Measurements from ENCODE around the gene MOSMO.

Gene MOSMO

DNA sequence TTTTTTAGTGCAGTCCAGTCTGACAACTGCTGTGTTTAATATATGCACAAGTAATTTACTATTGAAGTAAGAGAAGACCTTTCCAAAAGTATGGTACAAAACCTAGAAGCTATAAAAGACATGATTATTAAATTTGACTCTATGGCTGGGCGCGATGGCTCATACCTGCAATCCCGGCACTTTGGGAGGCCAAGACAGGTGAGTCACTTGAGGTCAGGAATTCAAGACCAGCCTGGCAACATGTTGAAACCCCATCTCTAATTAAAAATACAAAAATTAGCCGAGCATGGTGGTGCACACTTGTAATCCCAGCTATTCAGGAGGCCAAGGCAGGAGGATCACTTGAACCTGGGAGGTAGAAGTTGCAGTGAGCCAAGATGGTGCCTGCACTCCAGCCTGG, 43.1 kb downstream of the MOSMO start:
- DNase-seq (ENCODE audit: low spot score): no peak

DNA sequence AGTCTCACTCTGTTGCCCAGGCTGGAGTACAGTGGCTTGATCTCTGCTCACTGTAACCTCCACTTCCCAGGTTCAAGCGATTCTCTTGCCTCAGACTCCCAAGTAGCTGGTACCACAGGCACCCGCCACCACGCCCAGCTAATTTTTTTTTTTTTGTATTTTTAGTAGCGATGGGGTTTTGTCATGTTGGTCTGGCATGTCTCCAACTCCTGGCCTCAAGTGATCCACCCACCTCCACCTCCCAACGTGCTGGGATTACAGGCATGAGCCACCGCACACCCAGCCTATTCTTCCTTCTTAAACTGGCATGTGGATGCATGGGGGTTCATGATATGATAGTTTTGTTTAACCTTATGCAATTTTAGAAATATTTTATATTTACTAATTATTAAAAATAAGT, 45.1 kb downstream of the MOSMO start:
- DNase-seq (ENCODE audit: low spot score): no peak

DNA sequence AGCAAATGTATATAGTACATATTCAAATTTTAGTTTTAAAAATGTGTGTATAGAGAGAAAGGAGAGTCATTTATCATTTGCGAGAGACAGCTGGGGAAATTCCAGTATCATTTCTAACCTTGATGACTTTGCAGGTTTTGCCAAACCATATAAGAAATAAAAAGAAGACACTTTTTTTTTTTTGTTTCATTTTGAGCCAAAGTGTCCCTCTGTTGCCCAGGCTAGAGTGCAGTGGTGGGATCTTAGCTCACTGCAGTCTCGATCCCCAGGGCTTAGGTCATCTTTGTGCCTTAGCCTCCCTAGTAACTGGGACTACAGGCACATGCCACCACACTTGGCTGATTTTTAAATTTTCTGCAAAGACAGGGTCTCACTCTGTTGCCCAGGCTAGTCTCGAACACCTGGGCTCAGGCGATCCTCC, 46.0 kb downstream of the MOSMO start:
- no peak for DNase-seq (ENCODE audit: low spot score)

DNA sequence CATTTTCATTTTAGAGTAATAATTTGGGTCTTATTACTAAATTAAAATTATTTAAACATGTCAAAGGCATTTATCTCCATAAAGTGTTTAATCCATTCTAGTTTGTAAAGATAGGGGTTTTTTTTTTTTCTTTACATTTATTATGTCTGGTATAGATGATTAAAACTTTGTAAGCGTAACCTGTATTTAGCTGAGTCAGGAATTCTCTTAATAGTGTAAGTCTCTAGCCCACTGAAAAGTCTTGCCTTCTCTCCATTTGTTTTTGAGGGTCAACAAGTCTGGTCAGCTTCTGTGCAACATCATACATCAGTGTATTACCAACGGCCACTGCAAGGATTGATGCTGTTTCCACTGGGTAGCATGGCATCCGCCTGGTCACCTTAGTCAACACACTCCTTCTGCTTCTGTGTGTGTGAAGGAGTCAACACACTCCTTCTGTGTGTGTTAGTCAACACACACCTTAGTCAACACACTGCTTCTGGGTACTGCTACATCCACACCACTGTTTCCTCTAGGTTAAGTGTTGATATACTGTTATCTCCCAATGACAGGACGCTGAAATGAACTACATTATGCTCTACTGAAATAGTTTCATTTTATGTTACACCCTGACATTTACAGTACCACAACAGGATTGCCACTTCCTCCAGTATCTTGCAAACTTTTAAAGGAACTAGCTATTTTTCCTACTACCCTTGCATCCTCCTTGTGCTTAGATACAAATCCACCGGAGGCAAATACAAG, 47.1 kb downstream of the MOSMO start:
- no peak for DNase-seq (ENCODE audit: low spot score)

DNA sequence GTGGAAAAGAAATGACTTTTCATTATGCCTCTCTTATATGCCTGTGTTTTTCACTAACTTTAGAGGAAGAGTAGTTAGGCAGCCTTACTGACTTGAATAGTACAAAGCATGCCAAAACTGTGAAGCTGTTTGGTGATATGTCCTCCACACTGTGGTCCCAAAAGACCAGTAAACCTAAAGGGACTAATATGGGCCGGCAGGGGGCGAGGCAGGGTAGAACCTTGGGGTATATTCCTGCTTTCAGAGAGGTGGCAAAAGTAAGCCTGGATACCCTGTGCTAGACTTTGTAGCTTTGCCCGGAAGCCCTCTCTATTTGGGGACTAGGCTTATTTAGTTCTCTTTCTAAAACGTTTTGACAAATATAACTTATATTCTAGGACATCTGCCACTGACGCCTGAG, 48.0 kb downstream of the MOSMO start:
- peak; percentile 31 for DNase-seq (ENCODE audit: low spot score)

DNA sequence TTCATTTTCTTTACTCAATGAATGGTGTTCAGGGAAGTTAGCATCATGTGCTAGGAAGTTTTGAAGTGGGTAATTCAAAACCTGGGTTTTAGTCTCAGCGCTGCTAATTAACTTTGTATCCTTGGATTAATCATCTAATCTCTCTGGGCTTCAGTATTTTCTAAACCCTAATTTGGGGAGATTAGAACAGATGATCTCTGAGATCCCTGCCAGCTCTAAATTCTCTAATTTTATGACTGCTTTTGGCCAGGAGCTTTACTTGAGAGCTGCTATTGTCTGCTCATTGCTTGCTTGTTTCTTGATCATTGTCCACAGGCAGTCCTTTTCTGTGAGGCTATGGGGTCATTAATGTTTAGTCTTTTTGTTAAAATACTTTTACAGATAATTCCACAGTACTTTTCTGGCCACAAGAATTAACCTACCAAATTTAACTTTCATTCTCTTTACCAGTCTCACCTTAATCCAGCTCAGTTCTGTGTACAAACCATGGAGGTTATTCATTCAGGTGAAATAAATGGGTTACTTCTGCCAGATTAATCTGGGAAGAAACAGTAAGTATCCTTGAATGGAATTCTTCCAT, 56.1 kb downstream of the MOSMO start:
- no peak for DNase-seq (ENCODE audit: low spot score)

DNA sequence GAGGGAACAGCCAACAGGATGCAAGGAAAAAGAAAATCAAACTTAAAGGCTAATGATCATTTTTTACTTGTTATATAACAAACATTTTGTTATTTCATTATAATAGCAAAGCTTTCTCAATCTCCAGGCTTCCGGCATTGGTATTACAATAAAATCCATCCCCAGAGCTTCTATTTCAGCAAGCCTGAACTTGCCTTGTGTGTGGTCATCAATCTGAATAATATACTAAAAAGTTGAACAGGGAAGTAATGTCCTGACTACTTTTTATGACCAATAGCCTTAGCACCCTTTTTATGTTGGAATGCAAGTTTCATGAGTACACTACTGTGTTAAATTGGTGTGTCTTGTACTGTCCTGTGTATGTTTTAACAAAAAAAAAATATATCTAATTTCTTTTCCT, 57.3 kb downstream of the MOSMO start:
- DNase-seq (ENCODE audit: low spot score): no peak

DNA sequence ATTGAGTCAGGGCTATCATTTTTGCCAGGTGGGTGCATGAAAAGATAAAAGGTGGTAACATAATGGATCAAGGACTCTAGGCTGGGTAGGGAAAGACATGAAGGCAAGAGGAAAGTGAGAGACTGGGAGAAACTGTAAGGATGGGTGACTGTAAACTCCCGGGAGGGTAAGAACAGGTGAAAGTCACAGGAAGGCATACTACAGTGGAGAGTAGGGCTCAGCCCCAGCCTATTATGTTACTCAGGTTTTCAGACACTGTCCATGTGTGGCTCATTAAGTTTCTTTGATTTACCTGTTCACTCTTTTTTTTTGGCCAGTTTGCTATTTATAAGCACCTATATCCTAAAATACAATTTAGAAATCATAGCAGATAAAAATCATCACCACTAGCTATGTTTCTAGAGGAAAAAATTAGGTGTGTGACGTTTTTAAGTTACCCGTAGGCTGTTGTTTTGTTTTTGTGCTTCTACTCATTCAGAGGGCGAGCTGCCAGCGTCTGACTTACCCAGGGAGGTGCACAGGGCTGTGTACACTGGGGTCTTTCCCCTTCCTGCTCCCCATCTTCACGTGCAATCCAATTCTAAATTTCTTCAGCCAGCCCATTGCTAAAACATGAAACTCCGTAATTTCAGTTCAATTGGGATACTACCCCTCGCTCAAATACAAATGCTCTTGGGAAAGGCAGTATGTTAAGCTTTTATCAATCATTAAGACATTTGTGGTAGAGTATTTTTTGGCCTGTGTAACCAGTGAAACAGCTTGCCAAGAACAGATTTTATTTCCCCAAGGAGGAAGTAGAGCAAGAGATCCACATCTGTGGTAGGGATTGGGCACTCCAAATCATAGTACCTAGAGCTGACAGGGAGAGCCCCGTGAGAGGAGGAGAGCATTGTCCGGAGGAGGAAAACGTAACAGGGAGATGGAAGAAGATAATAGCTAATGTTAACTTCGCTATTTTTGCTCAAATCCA, 62.7 kb downstream of the MOSMO start:
- DNase-seq (ENCODE audit: low spot score): no peak

DNA sequence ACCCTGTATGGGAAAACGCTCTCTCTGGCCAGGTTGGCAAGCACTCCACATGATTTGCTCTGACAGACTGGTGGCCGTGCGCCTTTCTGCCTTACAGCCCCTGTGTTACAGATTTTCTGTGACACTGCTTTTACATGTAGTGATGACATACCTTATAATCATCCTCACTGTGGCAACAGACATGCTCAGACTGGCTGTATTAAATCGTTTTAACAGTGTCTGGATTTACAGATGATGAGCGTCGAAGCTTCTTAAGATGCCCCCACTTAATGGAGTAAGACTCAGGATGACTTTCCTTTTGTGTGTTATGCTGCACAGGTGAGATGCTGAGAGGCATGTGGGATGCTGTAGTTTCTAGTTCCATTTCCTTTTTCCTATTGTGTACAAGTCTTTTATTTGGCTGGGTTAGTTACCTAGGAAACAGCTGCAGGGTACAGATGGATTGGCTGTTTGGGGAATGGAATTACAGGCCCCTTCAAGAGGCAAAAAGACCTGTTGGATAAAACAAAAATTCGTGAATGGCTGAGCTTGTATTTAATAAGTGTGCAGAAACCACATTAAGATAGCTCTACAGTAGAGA, 63.5 kb downstream of the MOSMO start:
- no peak for DNase-seq (ENCODE audit: low spot score)

DNA sequence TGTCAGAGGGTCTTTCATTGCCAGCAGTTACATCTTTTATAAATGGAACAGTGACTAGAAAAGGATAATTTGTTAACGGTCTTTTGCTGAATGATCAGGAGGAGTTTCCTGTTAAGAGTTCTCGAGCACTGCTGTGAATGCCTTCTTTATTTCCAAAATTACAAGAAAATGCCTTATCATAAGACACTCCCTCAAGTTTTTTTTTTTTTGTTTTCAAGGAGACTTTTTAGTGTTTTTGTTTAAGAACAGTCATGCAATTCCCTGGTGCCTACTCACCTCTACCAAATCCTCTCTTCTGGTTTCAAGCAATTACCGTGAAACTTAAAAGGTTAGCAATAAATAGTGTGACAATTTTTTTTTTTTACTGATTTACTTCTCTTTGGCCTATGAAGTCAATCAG, 65.4 kb downstream of the MOSMO start:
- DNase-seq (ENCODE audit: low spot score): no peak

DNA sequence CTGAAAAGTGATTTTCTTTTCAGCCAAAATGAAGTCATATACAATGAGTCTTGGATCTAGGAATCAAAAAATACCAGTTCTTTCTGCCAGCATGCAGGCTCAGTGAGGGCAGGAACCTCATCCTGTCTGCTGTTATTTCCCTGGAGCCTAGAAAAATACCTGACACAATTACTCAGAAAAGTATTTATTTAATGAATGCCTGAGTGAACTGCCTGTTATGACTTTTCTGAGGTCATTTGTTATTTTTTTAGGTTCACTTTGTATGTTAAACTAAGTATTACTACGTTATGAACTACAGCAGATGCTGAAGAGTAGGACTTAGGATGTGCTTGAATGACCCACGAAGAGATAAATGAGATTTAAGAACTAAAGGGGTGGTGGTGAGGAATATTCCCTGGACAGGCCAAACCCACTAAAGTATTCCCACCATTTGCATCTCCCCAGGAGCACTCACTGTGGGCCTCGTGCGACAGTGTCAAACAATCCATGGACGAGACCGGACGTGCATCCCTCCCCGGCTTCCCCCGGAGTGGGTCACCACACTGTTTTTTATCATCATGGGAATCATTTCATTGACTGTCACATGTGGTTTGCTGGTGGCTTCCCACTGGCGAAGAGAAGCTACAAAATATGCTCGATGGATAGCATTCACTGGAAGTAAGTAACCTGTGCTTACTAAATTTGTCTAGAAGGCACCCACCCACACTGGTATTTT, 67.3 kb downstream of the MOSMO start:
- DNase-seq (ENCODE audit: low spot score): no peak

DNA sequence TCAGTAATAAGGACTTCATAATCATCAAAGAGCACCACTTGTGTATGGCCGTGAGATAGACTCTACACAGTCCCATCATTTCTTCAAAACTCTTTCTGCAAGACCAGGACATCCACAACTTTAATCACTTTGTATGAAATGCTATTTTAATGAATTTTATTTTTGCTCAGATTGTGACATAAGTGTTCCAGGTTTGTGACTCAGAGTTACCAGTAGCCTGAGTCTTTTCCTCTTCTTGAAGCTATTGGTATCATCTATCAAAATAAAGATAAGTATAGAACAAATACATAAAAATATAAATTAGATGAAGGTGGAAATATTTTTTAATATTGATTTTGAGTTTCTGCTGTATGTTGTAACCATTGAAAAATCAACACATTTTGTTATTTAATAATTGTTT, 67.9 kb downstream of the MOSMO start:
- no peak for DNase-seq (ENCODE audit: low spot score)

DNA sequence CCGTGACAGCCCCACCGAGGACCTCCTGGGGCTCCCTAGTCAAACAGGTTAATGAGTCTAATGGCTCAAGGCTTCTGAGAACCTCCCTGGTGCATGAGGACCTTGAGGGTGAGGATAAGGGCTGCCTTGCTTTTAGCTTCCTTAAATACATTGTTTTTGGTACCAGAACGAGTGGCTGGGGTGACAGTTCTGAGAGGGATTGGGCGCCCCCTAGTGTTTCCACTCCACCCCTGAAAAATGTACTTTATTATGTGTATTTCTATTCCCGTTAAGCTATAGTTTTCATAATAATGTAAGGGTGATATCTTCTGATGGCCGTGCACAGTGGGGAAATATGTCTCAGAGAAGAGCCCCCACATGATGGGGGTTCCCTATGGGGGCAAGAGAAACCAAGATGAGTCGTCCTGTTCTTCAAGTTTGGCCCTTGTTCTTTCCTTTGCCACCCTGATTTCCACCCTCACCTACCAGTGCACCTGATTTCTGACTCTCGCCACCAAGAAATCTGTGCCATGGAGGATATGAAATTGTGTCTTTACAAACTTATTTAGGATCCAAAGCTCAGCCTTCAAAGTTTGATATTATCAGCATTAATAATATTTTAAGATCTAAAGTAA, 69.9 kb downstream of the MOSMO start:
- DNase-seq (ENCODE audit: low spot score): peak; percentile 62

DNA sequence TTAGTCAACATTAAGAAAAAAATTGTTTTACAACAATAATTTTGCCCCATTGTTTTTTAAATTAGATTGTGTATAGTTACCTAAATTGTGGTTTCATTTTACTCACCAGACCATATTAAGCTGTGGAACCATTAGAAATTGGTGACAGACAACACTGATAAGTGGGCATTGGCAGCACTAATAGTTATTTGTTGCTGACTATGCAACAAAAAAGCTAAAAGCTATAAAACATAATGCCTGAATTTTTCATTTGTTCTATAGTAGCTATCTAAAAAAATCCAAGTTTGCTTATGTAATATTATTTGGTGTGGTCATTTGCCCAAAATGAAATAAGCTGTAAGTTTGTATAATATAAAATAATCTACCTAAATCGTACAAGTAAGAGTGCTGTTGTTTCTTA, 70.7 kb downstream of the MOSMO start:
- DNase-seq (ENCODE audit: low spot score): no peak

DNA sequence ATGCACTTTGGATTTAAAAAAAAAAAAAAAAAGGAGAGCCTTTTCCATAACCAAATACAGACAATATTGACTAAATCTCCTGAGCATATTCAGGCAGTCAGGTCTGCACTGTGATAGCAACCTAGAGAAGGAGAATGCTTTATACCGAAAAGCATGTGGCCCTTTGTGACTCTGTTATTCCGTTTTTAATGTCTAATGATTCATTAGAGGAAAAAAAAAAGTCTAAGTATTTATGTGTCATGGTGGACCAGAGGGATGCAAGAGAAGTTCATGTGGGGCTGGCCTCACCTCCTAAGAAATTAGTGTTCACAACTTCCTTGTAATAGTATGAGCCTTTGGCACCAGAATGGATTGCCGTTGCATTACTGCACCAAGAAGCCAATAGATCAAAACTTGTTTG, 73.1 kb downstream of the MOSMO start:
- DNase-seq (ENCODE audit: low spot score): no peak

DNA sequence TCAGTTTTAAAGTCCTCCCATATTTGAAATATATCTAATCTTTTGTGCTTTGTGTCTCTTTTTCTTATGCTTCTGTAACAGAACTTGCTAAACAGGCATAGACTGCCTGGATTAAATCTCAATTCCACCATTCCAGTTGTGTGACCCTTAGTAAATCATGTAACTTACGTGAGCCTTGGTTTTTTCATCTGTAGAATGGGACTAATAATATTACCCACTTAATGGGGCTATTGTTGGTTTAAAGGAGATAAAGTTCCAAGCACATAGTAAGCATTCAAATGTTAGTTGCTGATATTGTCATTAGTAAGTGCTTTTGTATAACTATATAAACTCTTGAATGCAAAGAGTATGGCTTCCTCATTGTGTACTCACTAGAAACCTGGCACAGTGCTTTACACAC, 78.5 kb downstream of the MOSMO start:
- DNase-seq (ENCODE audit: low spot score): no peak

DNA sequence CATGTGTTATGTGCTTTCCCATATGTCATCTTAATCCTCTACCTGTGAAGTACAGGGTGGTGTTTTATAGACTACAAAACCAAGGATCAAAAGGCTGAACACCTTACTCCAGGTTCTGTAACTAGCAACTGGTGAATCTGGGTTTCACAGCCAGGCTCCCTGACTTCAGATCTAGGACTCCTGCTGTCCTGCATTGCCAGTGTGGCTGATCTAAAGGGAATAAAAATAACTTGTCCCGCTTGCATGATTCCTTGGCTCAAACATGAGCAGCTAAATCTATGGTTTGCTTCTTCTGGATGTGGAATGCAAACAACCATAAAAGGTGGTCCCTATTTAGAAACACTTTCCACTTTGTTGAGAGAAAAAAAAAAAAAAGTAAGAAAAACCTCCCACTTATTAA, 80.7 kb downstream of the MOSMO start:
- no peak for DNase-seq (ENCODE audit: low spot score)

DNA sequence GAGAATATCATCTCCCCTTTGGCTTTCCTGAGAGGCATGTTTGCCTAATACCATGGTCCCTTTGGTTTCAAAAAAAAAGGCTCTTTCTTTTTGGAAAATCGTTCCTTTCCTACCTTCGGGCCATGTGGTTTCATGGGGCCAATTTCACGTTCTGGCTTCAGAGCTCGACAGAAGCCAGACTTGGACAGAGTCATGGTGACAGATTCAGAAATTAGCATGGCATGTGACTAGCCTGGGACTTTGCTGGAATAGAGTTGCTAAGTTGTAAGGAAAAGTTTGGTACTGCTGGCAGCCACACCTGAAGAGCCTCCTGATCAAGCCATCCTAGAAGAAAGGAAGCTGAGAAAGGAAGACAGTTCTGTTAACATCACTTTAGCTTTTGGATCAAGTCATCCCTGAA, 82.0 kb downstream of the MOSMO start:
- no peak for DNase-seq (ENCODE audit: low spot score)

DNA sequence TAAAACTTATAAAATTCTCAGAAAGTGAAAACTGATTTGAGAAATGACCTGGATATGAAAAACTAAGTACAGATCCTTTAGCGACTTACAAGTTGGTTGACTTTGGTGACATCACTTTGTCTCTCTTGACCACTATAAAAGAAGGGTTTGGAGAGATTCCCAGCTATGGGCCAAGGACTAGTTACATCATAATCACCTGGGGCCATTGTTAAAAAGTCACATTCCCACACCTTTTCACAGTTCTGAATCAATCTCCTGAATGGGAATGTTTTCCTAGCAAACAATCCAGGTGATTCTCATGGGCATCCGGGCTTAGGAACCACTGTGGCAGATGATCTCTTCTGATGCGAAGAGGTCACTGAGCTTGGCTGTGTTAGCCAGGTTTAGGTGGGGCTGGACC, 83.8 kb downstream of the MOSMO start:
- no peak for DNase-seq (ENCODE audit: low spot score)

DNA sequence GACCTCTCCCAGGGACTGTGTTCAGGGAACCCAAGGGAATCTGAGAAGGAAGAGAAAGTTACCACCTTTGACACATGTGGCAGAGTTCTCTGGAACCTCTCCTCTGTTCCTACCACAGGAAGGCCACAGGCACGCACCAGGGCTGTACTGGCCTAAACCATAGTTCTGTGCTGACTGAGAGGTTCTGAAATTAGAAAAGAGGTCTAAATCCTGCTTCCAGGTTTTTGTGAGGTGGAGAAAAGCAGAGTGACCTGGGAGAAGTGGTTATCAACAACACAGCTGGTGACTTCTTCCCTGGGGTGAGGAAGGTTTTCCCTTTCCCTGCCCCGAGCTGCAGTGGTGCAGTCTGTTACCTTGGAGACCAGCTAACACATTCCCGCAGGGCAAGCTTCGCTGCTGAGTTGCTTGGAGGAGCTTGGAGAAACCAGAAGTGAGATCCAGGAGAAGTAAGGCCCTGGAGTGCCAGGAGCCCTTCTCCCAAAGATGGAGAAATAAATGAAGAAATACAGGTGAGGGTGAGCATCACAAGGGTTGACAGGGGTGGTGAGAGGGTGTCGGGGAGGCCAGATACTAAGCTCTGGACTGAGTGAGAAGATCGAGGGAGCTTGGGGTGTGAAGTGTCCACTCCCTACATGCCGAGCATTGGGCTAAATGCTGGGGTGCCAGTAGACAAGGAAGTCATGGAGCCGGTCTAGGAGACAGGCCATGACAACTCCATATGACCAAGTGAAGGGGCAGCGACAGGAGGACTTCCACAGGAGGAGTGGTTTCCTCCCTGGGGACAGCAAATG, 84.4 kb downstream of the MOSMO start, which contains the start of gene VWA3A:
VWA3A (plus strand) TSS at position 399 of the 791 bp plus-strand sequence; CDS start at position 496, 97 bp downstream.
- no peak for DNase-seq (ENCODE audit: low spot score)

DNA sequence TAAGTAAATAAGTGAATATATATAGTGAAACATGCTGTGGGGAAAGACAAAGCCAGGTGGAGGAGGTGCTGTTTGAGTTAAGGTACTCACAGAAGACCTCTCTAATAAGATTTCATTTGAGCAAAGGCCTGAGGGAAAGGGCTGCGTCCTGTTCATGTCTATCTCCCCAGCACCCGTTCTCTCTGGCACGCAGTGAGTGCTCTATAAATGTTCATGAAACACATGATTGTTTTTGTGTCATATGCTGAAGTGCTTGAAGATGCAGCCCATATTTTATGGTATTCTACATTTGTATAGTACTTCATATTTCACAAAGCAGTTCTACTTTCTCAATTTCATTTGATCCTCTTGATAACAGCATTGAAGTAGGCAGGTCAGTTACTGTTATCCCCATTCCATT, 85.4 kb downstream of the MOSMO start:
- no peak for DNase-seq (ENCODE audit: low spot score)
